ENCODE results near the gene INF2. TPM values are rescaled to one million over a fixed set of nuclear protein-coding genes. Genes with fewer than 3 reads are reported as not detected.
A peak's percentile ranks its signal among the peaks of the same experiment; 100 is the strongest.

Gene INF2
- total and polyA plus RNA-seq, 2 donors (not counting 3 experiments of a cell fraction or from before 2014, with no cell fraction given): 55.3 to 124 TPM

GRCh38 chr14:104770072-104770579 is 80.7 kb downstream of the INF2 start:
- no peaks in the 10 kb centered on the region for H3K9me1 ChIP-seq (replicated peaks; ENCODE audit: control insufficient read depth, extremely low read depth, insufficient read depth, low read length)
- BruUV-seq (replicated peaks): TSS peak; percentile 73
- no peak overlapping the region for H3K27ac ChIP-seq (ENCODE audit: insufficient read depth, low read depth, low read length)
- peaks cover 9% of the 10 kb centered on the region for H3K4me1 ChIP-seq (ENCODE audit: control insufficient read depth, extremely low read depth, insufficient read depth, low read length)
- DNase-seq (ENCODE audit: low read depth, low spot score) (no peak), FAIRE-seq (no peak)
- H3K9me3 ChIP-seq (replicated peaks; ENCODE audit: control insufficient read depth, insufficient read depth, low read length): no peaks in the 10 kb centered on the region
- H2AFZ ChIP-seq (ENCODE audit: low read depth, low read length): no peak overlapping the region
- dilution Hi-C loops (cut with MboI; ENCODE audit: extremely low pct_ligation_motif_present, low sequenced_read_pairs): no loop called here
- ChIA-PET POLR2A (no interaction called here), CTCF (interaction anchor here (0.8 to 3.8 kb wide), 8 partner anchors 11 to 198 kb away, joined by 3 to 117 read pairs (median 4); no protein-coding TSS in a partner anchor)
- H3K9ac ChIP-seq (replicated peaks; ENCODE audit: extremely low read depth, insufficient read depth, low read length): no peak overlapping the region
- intact Hi-C loops (cut with micrococcal nuclease): no loop called here
- H4K20me1 ChIP-seq (replicated peaks; ENCODE audit: control insufficient read depth, extremely low read depth, insufficient read depth, low read length): no peaks in the 10 kb centered on the region
- H3K79me2 ChIP-seq (ENCODE audit: control insufficient read depth, insufficient read depth, low read length): no peaks in the 10 kb centered on the region
- no peaks in the 10 kb centered on the region for H3K27me3 ChIP-seq (ENCODE audit: control insufficient read depth in 2 of 2, insufficient read depth in 2 of 2, low read length in 2 of 2)
- peaks cover 3 to 26% of the 10 kb centered on the region in 2 experiments for H3K36me3 ChIP-seq (ENCODE audit: control insufficient read depth in 2 of 2, extremely low read depth in 1 of 2, insufficient read depth in 2 of 2, low read length in 2 of 2)
- H3K4me2 ChIP-seq (ENCODE audit: insufficient read depth, low read length): no peak overlapping the region
- no peak overlapping the region for H3K4me3 ChIP-seq (replicated peaks in 1 of 3; ENCODE audit: insufficient read depth in 1 of 3, low read depth in 1 of 3, low read length in 3 of 3)
- TF ChIP-seq MAX (IDR thresholded peaks at IDR 0.05; ENCODE audit: insufficient read depth, insufficient read length): no peak
- no peak for TF ChIP-seq MYC (IDR thresholded peaks at IDR 0.05; ENCODE audit: low read depth, low read length)
- no peak for TF ChIP-seq GATA2 (IDR thresholded peaks at IDR 0.05; ENCODE audit: insufficient read depth, insufficient read length, low read depth, low read length)
- no peak for TF ChIP-seq EZH2 (IDR thresholded peaks at IDR 0.05; ENCODE audit: borderline replicate concordance, low read depth, low read length, severe bottlenecking)
- TF ChIP-seq POLR2AphosphoS5 (IDR thresholded peaks at IDR 0.05; ENCODE audit: insufficient read depth, low read depth, low read length): no peak
- TF ChIP-seq CTCF (IDR thresholded peaks at IDR 0.05; ENCODE audit: extremely low read depth in 1 of 2, insufficient read depth in 1 of 2, low read depth in 1 of 2, low read length in 2 of 2): no peak
- TF ChIP-seq POLR2A (IDR thresholded peaks at IDR 0.05; ENCODE audit: low read depth, low read length): no peak
- TF ChIP-seq FOS (IDR thresholded peaks at IDR 0.05; ENCODE audit: borderline replicate concordance, insufficient read depth, low read length): no peak
- no peak for TF ChIP-seq JUN (IDR thresholded peaks at IDR 0.05; ENCODE audit: borderline replicate concordance, insufficient read depth, insufficient read length, low read depth)

Measured in endothelial cell of umbilical vein (primary cell).